Measurements from ENCODE around the gene ADCYAP1R1. TPM values are rescaled to one million over a fixed set of nuclear protein-coding genes. Genes with fewer than 3 reads are reported as not detected.

Gene ADCYAP1R1
- total RNA-seq, 1 donor from 2014 or later: 39.3 TPM

- no peak overlapping the region for H3K4me3 Mint-ChIP-seq (ENCODE audit: unreplicated experiment)
- peaks cover 58% of the 10 kb centered on the region for H3K4me1 Mint-ChIP-seq (ENCODE audit: unreplicated experiment)
- H3K27me3 Mint-ChIP-seq (ENCODE audit: unreplicated experiment): peaks cover 9% of the 10 kb centered on the region
- H3K27ac Mint-ChIP-seq (ENCODE audit: unreplicated experiment): no peak overlapping the region
- no peak for DNase-seq (ENCODE audit: low spot score)
- TF ChIP-seq CTCF (IDR thresholded peaks at IDR 0.05; ENCODE audit: unreplicated experiment): no peak
- peaks cover 12% of the 10 kb centered on the region for H3K36me3 Mint-ChIP-seq (ENCODE audit: low read depth, unreplicated experiment)
- no peaks in the 10 kb centered on the region for H3K9me3 Mint-ChIP-seq (ENCODE audit: unreplicated experiment)
Measured at GRCh38 chr7:31084226-31084625, 32.1 kb downstream of the ADCYAP1R1 start.

GRCh38 chr7:31087351-31087750 is 35.2 kb downstream of the ADCYAP1R1 start:
- no peaks in the 10 kb centered on the region for H3K9me3 Mint-ChIP-seq (ENCODE audit: unreplicated experiment)
- H3K4me1 Mint-ChIP-seq (ENCODE audit: unreplicated experiment): peaks cover 43% of the 10 kb centered on the region
- peaks cover 11% of the 10 kb centered on the region for H3K36me3 Mint-ChIP-seq (ENCODE audit: low read depth, unreplicated experiment)
- peaks cover 3% of the 10 kb centered on the region for H3K27me3 Mint-ChIP-seq (ENCODE audit: unreplicated experiment)
- DNase-seq (ENCODE audit: low spot score): no peak
- no peak overlapping the region for H3K27ac Mint-ChIP-seq (ENCODE audit: unreplicated experiment)
- no peak overlapping the region for H3K4me3 Mint-ChIP-seq (ENCODE audit: unreplicated experiment)
- TF ChIP-seq CTCF (IDR thresholded peaks at IDR 0.05; ENCODE audit: unreplicated experiment): no peak

- peaks cover under 1% of the 10 kb centered on the region for H3K36me3 Mint-ChIP-seq (ENCODE audit: low read depth, unreplicated experiment)
- H3K27me3 Mint-ChIP-seq (ENCODE audit: unreplicated experiment): peaks cover 3% of the 10 kb centered on the region
- no peak for TF ChIP-seq CTCF (IDR thresholded peaks at IDR 0.05; ENCODE audit: unreplicated experiment)
- H3K9me3 Mint-ChIP-seq (ENCODE audit: unreplicated experiment): no peaks in the 10 kb centered on the region
- no peak overlapping the region for H3K4me3 Mint-ChIP-seq (ENCODE audit: unreplicated experiment)
- H3K4me1 Mint-ChIP-seq (ENCODE audit: unreplicated experiment): peaks cover 24% of the 10 kb centered on the region
- no peak overlapping the region for H3K27ac Mint-ChIP-seq (ENCODE audit: unreplicated experiment)
- DNase-seq (ENCODE audit: low spot score): no peak
Measured at GRCh38 chr7:31091924-31092434, 39.9 kb downstream of the ADCYAP1R1 start.

- no peak for DNase-seq (ENCODE audit: low spot score)
Measured at GRCh38 chr7:31092606-31093005, 40.5 kb downstream of the ADCYAP1R1 start.

More at GRCh38 chr7:31092606-31093005, 40.5 kb downstream of the ADCYAP1R1 start:
- Mint-ChIP-seq H3K4me3 (ENCODE audit: unreplicated experiment) (no peak overlapping the region), H3K9me3 (ENCODE audit: unreplicated experiment) (no peaks in the 10 kb centered on the region), H3K27ac (ENCODE audit: unreplicated experiment) (no peak overlapping the region), H3K36me3 (ENCODE audit: low read depth, unreplicated experiment) (peaks cover 7% of the 10 kb centered on the region), H3K27me3 (ENCODE audit: unreplicated experiment) (peaks cover 3% of the 10 kb centered on the region), H3K4me1 (ENCODE audit: unreplicated experiment) (peaks cover 22% of the 10 kb centered on the region)
- no peak for TF ChIP-seq CTCF (IDR thresholded peaks at IDR 0.05; ENCODE audit: unreplicated experiment)

Data from endothelial cell (in vitro differentiated cells).